PC-3 (cell line): ENCODE results near the gene TRABD2A. TPM values are rescaled to one million over a fixed set of nuclear protein-coding genes. Genes with fewer than 3 reads are reported as not detected.
"Not testable (repeated sequence)": the region's sequence is repeated elsewhere in the genome, so short reads cannot be mapped to it uniquely, and the experiment has no call there.

ENCODE experiments used
- ATAC-seq: fragments of 200-7000 bp; cut with Tn5 transposase; 2 replicates; pipeline ENCODE4 v1.9.1; 2020; ENCODE audit warnings: mild to moderate bottlenecking, moderate library complexity
- BruUV-seq: library from RNA; stranded (reverse); fragments of 400-500 nt; replicated peaks from 2 replicates; lab custom pipeline; 2021; lab: Mats Ljungman, UMichigan
- CTCF ChIA-PET: fragments of 300-600 bp; sonication (Branson Sonifier 250); formaldehyde crosslinking; loops from one replicate; lab custom pipeline; 2022; ENCODE audit warnings: antibody characterized with exemption; lab: Charles Lee
- POLR2A ChIA-PET: fragments of 300-600 bp; sonication (Branson Sonifier 250); formaldehyde crosslinking; loops from one replicate; lab custom pipeline; 2022; ENCODE audit warnings: antibody characterized with exemption; ENCODE audit not compliant: unreplicated experiment; lab: Charles Lee
- DNase-seq: peaks from one replicate; pipeline ENCODE4 v3.0.0-alpha.2; 2015
- H2AFZ ChIP-seq: fragments of 300-600 bp; sonication (generic); 2 replicates; pipeline ENCODE4 v1.6.0; 2016; ENCODE audit warnings: antibody characterized with exemption, low read length
- H3F3A ChIP-seq: fragments of 300-600 bp; sonication (generic); one replicate; pipeline ENCODE4 v1.6.0; 2017; ENCODE audit warnings: antibody characterized with exemption, low read length, control low read depth, mild to moderate bottlenecking; ENCODE audit not compliant: unreplicated experiment
- H3K27ac ChIP-seq: fragments of 300-600 bp; sonication (generic); 2 replicates; pipeline ENCODE4 v1.5.1; 2016; ENCODE audit warnings: mild to moderate bottlenecking, low read length
- H3K27me3 ChIP-seq: fragments of 300-600 bp; sonication (generic); 2 replicates; pipeline ENCODE4 v1.6.1; 2016; ENCODE audit warnings: low read length, mixed read lengths
- H3K36me3 ChIP-seq: fragments of 300-600 bp; sonication (generic); 2 replicates; pipeline ENCODE4 v1.6.1; 2016; ENCODE audit warnings: low read depth, mixed run types, low read length, mixed read lengths
- H3K4me1 ChIP-seq: fragments of 300-600 bp; sonication (generic); 2 replicates; pipeline ENCODE4 v1.5.1; 2016; ENCODE audit warnings: low read length; ENCODE audit not compliant: insufficient read depth
- H3K4me2 ChIP-seq: fragments of 300-600 bp; sonication (generic); 2 replicates; pipeline ENCODE4 v1.6.0; 2016; ENCODE audit warnings: low read length
- H3K4me3 ChIP-seq: fragments of 300-600 bp; sonication (generic); 2 replicates; pipeline ENCODE4 v1.5.1; 2016; ENCODE audit warnings: mild to moderate bottlenecking, low read length, mixed read lengths
- H3K79me2 ChIP-seq: fragments of 300-600 bp; sonication (generic); 2 replicates; pipeline ENCODE4 v1.6.1; 2017; ENCODE audit warnings: low read length, mixed read lengths
- H3K9ac ChIP-seq: fragments of 300-600 bp; sonication (generic); 2 replicates; pipeline ENCODE4 v1.6.0; 2016; ENCODE audit warnings: mild to moderate bottlenecking, low read length
- H3K9me2 ChIP-seq: fragments of 300-600 bp; sonication (generic); replicated peaks from 2 replicates; pipeline ENCODE4 v1.6.1; 2016; ENCODE audit warnings: mixed run types, low read length, mixed read lengths
- H3K9me3 ChIP-seq: fragments of 300-600 bp; sonication (generic); 2 replicates; pipeline ENCODE4 v1.6.1; 2016; ENCODE audit warnings: low read length, mixed read lengths
- H4K20me1 ChIP-seq: fragments of 300-600 bp; sonication (generic); 2 replicates; pipeline ENCODE4 v1.6.1; 2016; ENCODE audit warnings: low read length, mixed read lengths
- CTCF ChIP-seq: fragments of 300-600 bp; sonication (generic); conservative IDR thresholded peaks from 2 replicates; pipeline ENCODE4 v1.5.1; 2017; ENCODE audit warnings: antibody characterized with exemption, low read depth, mild to moderate bottlenecking, low read length
- EZH2 ChIP-seq: fragments of 300-600 bp; sonication (generic); IDR thresholded peaks from one replicate; pipeline ENCODE4 v1.6.1; 2017; ENCODE audit warnings: antibody characterized with exemption, mild to moderate bottlenecking, low read length; ENCODE audit not compliant: unreplicated experiment
- EZH2phosphoT487 ChIP-seq: fragments of 300-600 bp; sonication (generic); IDR thresholded peaks from 2 replicates; pipeline ENCODE4 v1.6.1; 2018; ENCODE audit warnings: mild to moderate bottlenecking, antibody characterized with exemption, low read length, borderline replicate concordance
- intact Hi-C: fragments of 100-400 bp; cut with micrococcal nuclease; formaldehyde crosslinking; loops from 2 replicates; pipeline ENCODE4 v1.9.0; 2023
- total RNA-seq: library from RNA; depleted of rRNA; stranded (reverse); fragments of >200 nt; gene quantifications from 2 replicates; pipeline ENCODE4 v1.2.3, GENCODE V29; 2014; rRNA removed

TRABD2A gene
- total RNA-seq, 1 experiment from 2014 or later, result 2.0 TPM

- TF ChIP-seq EZH2, result no peak
- no peak for TF ChIP-seq CTCF
- no peak for TF ChIP-seq EZH2phosphoT487
- Histone ChIP-seq H3K9me3 (no peaks in the 10 kb centered on the region), H3K27ac (no peak overlapping the region), H3K4me3 (no peak overlapping the region), H3K79me2 (no peaks in the 10 kb centered on the region), H3K9me2 (no peaks in the 10 kb centered on the region), H3K36me3 (no peaks in the 10 kb centered on the region), H2AFZ (no peak overlapping the region), H4K20me1 (no peaks in the 10 kb centered on the region), H3F3A (no peaks in the 10 kb centered on the region), H3K4me1 (peaks cover 9% of the 10 kb centered on the region), H3K27me3 (no peaks in the 10 kb centered on the region), H3K4me2 (no peak overlapping the region), H3K9ac (no peak overlapping the region)
- no TSS peak for BruUV-seq
- peak; percentile 60 for DNase-seq
- POLR2A ChIA-PET, result no interaction called here
- ATAC-seq, result peak; percentile 43; the same call in 1 of the 2 replicates
- CTCF ChIA-PET, result no interaction called here
- intact Hi-C loops, result no loop called here
Observed at GRCh38 chr2:84776011-84776410, 104.9 kb downstream of the TRABD2A start.

GRCh38 chr2:84773562-84773961 lies 107.3 kb downstream of the TRABD2A start:
- H3F3A ChIP-seq, H3K27ac ChIP-seq, intact Hi-C loops, H3K36me3 ChIP-seq, H3K9ac ChIP-seq, H3K9me3 ChIP-seq, H3K9me2 ChIP-seq, H3K79me2 ChIP-seq, DNase-seq, CTCF ChIA-PET, H3K4me3 ChIP-seq, H3K27me3 ChIP-seq, POLR2A ChIA-PET, H3K4me2 ChIP-seq, H4K20me1 ChIP-seq, BruUV-seq, ATAC-seq, H2AFZ ChIP-seq, H3K4me1 ChIP-seq: not testable (repeated sequence)

Other genes starting within 250 kb of the TRABD2A start
- 4,758 and 5,246 TPM in 2 replicates for gene TMSB10, start 24.6 kb upstream of the TRABD2A start, total RNA-seq
- 62.1 and 73.6 TPM in 2 replicates for gene KCMF1, start 90.1 kb upstream of the TRABD2A start, total RNA-seq